DOHH2 (cell line): Measurements from ENCODE around the gene PLEKHN1.

Experiments
- EZH2phosphoT487 ChIP-seq: fragments of 200-600 bp; sonication (generic); IDR thresholded peaks from 2 replicates; pipeline ENCODE4 v1.6.1; 2017; ENCODE audit warnings: borderline replicate concordance, mild to moderate bottlenecking, antibody characterized with exemption, low read length, moderate library complexity, mixed read lengths
- TF ChIP-seq, protein P1 (sequence below): fragments of 200-600 bp; sonication (generic); IDR thresholded peaks from one replicate; pipeline ENCODE4 v1.5.1; 2014; ENCODE audit warnings: antibody characterized with exemption, mild to moderate bottlenecking, low read depth, low read length; ENCODE audit not compliant: poor library complexity, severe bottlenecking

DNA sequence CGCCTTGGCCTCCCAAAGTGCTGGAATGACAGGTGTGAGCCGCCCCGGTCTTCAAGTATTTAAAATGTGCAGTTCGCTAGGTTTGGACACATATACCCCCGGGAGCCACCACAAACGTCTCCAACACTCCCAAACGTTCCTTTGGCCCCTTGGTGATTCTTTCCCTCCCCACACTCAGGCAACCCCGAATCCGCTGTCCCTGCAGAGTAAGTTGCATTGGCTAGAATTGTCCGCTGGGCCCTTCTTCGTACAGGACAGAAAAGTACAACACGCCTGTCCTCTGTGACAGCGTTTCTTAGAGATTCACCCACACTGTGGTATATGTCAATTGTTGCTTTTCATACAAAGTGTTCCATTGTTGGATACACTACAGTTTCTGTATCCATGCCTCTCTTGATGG is 18.8 kb downstream of the PLEKHN1 start:
- TF ChIP-seq, protein P1, sequence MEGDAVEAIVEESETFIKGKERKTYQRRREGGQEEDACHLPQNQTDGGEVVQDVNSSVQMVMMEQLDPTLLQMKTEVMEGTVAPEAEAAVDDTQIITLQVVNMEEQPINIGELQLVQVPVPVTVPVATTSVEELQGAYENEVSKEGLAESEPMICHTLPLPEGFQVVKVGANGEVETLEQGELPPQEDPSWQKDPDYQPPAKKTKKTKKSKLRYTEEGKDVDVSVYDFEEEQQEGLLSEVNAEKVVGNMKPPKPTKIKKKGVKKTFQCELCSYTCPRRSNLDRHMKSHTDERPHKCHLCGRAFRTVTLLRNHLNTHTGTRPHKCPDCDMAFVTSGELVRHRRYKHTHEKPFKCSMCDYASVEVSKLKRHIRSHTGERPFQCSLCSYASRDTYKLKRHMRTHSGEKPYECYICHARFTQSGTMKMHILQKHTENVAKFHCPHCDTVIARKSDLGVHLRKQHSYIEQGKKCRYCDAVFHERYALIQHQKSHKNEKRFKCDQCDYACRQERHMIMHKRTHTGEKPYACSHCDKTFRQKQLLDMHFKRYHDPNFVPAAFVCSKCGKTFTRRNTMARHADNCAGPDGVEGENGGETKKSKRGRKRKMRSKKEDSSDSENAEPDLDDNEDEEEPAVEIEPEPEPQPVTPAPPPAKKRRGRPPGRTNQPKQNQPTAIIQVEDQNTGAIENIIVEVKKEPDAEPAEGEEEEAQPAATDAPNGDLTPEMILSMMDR = no peak
- TF ChIP-seq EZH2phosphoT487 = no peak
